Lung microvascular endothelial cell (primary cell): Measurements from ENCODE around the gene OR1S1. TPM values are rescaled to one million over a fixed set of nuclear protein-coding genes. Genes with fewer than 3 reads are reported as not detected.
"Not testable (repeated sequence)": the region's sequence is repeated elsewhere in the genome, so short reads cannot be mapped to it uniquely, and the experiment has no call there.

Source experiments
- DNase-seq, 2 donors: peaks; one replicate each; pipeline versions ENCODE4 v3.0.0 to v3.0.0-alpha.2; 2010; ENCODE audit warnings: low read depth in 2 of 2
- total RNA-seq: library from RNA; depleted of rRNA; stranded (reverse); fragments of >200 nt; gene quantifications from 2 replicates; pipeline ENCODE4 v1.2.1, GENCODE V29; 2014

Gene OR1S1
- total RNA-seq, result not detected in 2 replicates

DNA sequence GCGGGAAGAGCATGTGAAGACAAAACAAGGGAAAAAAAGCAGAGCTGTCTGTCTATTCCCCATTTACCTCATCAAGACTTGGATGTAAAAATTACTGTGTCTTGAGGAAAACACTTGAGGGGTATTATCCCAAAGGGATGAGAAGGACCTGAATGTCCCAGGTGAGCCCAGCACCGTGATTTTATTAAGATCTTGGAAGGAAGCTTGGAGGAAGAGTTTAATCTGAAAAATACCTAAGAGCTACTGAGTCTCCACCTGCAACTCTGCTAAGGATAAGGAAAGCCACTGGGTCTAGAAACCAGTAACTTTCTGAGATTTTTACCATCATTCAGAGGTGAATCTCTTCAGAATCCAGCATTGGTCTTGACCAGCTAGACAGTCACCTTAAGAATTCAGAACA, at the start of gene OR1S1:
Gene OR1S1, plus strand, starts transcription at position 301 of the 400 bp plus-strand sequence.
- DNase-seq, result not testable (repeated sequence)

DNA sequence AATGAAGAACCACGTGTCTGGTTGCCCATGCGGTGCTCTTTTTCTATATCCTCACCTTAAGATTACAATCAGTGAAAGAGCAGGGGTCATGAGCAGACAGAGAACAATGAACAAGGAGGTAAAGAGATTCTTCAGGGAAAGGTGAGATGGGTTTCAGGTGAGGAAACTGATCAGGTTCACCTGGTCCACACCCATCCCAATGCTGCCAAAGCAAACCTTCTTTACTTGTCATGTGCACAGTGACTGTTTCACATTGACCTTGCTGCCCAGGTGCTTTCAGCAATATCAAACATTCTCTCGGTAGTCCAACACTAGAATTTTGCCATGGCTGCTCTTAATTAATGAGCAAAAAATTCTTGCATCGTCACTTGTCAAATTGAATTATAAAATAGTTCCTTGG, 48.1 kb upstream of the OR1S1 start:
- no peak for DNase-seq

DNA sequence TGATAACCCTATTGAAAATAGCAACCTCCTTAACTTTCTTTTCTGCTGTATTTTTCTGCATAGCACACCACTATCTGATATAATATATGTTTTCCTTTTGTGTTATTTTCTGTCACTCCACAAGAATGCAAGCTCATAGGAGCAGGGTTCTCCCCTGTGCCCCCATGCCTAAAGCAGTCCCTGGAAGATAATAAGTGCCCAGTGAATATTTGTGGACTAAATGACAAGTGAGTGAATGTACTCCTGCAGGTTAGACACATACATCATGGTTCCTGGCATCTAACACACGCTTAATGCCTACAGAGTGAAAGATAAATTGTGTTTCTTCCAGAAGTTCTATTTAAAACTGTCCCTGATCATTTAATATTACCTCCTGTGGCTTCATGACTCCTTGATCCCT, 47.5 kb upstream of the OR1S1 start:
- no peak for DNase-seq

DNA sequence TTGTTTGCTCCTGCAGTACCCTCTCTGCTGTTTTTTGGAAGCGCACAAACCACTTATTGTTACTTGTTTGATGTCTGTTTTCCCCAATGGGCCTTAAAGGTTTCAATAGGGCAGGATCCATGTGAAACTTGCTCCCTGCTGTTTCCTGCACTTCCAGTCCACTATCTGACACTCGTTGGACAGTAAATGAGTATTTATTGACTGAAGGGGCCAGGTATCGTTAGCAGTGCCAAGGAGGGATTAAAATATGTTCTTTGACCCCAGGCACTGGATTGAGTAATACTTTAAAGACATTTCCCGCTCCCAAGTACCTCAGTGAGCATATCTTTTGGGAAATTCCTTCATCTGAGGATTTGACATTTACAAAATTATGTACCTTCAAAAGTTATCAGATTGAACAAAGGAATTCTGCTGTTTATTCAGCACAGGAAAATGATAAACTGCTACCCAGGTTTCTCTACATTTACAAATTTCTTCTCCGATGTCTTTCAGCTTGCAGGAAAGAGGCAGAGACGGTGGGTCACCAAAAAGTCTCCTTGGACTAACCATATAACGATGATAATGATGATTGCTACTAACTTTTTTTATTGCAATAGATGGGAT, 46.9 kb upstream of the OR1S1 start:
- no peak for DNase-seq

DNA sequence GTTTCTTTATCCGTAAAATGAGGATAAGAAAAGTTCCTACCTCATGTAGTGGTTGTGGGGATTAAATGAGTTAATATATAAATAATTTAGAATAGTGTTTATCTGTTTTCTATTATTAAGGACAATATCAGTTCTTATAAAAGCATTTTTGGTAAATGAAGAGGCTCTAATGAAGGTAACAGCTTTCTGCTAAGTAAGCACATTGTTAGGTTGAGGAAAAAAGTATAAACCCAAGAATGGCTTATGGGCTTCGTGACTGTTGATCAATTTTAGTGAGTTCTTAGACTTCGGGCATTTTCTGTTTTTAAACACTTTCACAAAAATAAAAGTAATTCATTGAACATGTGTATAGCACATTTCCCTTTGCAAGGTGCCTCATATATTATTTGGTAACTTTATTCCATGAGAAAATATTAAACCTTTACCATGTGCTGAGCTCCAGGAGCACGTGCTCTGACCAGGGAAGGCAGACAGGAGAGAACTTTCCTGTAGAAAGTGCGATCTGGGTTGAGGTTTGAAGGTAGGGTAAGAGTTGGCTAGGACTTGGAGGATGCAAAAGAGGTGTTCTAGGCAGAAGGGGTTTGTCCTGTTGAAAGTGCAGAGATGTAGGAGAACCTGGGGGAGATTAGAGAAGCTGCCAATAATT, 35.0 kb upstream of the OR1S1 start:
- no peak for DNase-seq

DNA sequence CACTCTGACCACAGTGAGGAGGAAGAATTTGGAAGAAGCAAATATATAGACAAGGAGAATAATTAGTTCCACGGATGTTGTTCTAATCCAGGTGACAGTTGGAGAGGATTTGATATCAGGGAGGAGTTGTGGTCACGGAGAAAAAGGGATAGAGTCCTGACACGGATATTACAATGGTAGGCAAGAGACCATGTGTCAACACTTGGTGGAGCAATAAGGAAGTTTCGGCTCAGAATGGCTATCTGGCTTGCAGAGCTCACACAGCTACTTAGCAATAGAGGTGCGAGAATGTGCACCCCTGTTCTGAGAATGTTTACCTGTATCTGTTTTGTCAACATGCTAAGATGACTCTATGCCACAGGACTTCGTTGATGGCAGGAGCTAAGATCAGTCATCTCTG, 34.1 kb upstream of the OR1S1 start:
- no peak for DNase-seq

DNA sequence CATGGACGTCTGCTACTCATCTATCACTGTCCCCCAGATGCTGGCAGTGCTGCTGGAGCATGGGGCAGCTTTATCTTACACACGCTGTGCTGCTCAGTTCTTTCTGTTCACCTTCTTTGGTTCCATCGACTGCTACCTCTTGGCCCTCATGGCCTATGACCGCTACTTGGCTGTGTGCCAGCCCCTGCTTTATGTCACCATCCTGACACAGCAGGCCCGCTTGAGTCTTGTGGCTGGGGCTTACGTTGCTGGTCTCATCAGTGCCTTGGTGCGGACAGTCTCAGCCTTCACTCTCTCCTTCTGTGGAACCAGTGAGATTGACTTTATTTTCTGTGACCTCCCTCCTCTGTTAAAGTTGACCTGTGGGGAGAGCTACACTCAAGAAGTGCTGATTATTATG, 32.9 kb upstream of the OR1S1 start:
- no peak for DNase-seq

DNA sequence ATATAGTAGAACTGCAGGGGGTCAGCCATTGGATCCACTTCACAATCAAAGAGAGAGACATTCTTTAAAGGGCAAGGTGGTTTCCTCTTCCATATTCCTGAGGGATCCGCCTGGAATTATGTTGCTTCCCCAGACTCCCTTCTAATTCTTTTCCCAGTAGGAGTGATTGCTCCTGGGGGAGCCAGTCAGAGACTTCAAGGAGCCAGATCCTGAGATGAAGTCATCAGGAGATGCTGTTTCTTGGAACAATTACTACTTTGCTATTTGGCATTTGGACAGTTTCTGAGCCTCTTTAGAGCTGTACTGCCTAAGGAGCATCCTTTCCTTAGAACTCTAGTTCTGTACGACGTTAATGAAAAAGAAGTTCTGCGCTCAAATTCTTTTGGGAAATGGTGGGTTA, 25.6 kb upstream of the OR1S1 start:
- no peak for DNase-seq

DNA sequence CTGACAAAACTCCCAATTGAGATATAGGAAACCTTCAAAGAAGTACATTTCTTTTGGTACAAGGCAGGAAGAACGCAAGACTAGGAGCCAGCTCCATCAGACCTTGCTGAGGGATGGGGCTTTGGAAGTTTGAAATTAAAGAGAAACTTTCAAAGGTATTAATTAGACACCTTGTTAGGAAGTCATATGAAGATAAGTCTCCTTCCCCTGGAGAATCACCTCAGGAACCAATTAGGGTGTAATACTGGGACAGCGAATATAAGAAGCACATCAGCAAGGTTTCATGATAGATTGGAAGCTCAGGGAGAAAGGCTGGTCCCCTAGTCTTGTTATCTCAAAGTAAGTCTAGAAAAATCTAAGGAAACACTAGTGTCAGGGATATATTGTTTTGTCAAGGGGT, 23.8 kb upstream of the OR1S1 start, which contains the start of gene OR9Q2:
Gene OR9Q2, plus strand, starts transcription at position 301 of the 400 bp plus-strand sequence. CDS start 1,421 bp downstream, outside the sequence.
- no peak for DNase-seq

DNA sequence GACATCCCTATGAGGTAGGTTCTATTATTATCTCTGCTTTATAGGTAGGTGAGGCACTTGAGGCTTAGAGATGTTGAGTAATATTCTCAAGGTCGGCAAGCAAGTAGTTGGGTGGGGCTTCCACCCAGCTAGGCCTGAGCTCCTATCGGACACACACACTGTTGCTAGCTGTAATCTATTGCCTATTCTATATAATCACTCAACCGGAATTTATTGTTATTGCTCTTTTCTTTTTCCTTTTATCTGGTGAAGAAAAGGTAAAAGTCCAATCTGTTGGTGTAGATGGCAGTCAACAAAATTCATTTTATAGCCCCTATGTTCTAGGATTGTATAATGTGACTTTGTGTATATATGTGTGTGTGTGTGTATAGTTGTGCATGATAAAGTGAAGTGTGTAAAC, 20.3 kb upstream of the OR1S1 start:
- DNase-seq, result no peak

DNA sequence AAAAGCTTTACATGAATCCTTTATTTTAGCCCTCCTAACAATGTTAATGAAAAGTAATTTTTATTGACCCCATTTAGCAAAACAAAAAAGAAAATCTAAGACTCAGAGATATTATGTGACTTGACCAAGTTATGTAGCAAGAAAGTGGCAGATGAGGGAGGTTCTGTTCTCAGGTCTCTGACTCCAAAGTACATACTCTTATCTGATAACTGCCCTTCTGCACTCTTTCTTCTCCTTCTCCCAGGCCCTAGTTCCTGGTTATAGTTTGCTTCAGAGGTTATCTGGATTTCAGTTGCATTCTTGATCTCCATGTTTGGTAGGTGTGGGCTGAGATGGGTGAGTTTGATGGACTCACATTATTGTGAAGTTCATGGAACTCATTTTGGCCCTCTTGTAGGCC, 19.1 kb upstream of the OR1S1 start:
- no peak for DNase-seq

DNA sequence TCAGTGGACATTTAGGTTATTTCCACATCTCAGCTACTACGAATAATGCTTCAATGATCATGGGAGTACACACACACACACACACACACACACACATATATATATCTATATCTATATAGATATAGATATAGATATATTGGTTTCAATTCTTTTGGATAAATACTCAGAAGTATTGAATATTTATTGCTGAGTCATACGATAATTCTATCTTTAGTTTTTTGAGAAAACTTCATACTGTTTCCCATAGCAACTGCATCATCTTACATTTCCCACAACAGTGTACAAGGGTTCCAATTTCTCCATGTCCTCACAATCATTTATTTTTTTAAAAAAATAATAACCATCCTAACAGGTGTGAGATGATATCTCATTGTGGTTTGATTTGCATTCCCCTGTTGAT, 16.6 kb upstream of the OR1S1 start:
- DNase-seq, result no peak

DNA sequence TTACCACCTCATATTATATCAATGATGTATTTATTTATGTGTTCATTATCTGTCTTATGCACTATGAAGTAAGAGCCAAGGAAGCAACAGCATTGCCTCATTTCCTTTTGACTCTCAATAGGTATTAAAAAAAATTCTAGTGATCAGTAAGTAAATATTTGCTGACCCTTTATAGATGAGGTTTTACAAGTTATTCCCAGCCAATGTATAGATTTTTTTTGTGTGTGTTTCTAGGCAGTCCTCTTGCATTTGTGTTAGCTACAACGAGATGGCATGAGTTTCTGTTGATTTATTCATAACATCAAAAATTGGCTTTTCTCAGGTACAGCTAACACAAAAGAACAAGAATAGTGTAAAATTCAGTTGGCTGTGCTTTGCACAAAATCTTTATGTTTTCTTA, 13.2 kb upstream of the OR1S1 start:
- DNase-seq, result no peak

DNA sequence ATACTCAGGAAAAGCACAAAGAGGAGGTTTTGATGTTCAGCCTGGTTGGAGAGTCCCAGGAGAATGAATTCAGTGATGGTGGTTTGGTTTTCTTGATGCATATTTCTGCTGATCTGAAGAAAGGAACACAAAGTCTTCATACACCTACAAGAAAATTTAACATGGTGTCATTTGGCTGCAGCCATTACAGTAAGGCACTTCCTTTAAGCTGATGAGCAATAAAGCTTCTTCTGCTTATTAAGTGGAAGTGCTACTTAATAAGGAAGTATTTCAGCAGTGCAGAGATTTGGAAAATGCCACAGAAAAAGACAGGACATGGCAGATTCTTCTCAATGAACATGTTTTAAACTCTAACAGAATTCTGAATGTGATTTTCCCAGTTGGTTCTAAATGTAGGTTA, 8.5 kb upstream of the OR1S1 start, which contains the start of gene OR1S2:
Gene OR1S2, minus strand, starts transcription at position 101 of the 400 bp plus-strand sequence. Its CDS starts 0 bp downstream, at position 101.
- DNase-seq, result no peak

DNA sequence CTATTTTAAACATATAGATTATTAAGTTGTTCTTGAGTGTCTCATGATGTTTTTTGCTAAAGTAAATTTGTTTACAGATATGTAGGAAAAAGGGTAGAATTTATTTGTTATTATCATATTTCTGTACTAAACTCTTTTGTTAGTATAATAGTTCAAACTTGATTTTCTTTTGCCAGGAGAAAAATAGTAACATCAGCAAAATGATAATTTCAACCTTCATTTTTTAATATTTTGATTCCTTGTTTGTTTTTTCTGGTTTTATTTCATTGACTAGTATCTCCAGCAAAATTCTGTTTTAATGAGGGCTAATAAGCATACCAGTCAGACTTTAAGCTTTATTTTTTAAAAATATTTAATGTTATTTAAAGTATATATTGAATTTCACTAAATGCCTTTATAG, 4.0 kb downstream of the OR1S1 start:
- no peak for DNase-seq

DNA sequence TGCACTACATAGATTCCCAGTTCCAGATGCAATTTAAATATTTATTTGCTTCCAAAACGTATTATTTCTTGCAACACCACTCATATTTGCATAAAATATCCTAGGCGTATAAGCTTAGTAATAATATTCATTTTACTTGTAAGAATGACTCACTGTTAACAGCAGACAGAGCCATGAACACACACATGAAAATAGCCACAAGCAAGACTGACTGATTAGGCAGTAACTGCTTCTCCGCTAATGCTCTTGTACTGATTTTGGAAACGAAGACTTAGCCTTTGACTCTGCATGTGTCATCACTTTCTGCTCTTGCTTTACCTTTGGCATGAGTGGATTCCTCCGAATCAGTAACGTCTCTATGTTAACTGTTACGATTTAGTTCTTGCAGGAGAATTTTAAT, 10.2 kb downstream of the OR1S1 start:
- no peak for DNase-seq

DNA sequence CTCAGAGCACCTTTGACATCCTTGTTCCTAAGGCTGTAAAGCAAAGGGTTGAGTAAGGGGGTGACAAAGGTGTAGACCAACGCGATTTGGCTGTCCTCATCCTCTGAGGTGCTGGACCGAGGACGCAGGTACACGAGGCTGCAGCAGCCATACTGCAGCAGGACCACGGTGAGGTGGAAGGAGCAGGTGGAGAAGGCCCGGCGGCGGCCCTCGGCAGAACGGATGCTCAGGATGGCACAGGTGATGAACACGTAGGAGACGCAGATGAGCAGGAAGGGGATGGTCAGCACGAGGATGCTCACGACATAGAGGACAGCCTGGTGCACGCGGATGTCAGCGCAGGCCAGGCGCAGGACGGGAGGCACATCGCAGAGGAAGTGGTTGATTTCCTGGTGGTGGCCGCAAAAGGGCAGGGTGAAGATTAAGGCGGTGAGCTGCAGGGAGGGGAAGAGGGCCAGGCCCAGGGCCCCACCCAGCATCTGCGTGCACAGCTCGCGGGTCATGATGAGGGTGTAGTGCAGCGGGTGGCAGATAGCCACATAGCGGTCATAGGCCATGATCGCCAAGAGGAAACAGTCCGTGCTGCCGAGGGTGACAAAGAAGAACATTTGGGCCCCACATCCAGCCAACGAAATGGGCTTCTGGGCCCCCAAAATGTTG, 15.6 kb downstream of the OR1S1 start:
- no peak for DNase-seq

DNA sequence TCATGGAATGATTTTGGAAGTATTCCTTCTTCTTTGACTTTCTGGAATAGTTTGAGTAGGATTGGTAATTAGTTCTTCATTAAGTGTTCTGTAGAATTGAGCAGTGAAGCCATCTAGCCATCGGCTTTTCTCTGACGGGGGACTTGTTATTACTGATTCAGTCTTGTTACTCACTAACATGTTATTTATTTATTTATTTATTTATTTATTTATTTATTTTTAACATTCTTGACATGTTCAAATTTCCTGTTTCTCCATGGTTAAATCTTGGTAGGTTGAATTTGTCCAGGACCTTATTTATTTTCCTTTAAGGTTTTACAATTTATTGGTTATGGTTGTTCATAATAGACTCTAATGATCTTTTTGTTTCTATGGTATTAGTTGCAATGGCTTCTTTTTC, 31.4 kb downstream of the OR1S1 start:
- DNase-seq, result no peak

DNA sequence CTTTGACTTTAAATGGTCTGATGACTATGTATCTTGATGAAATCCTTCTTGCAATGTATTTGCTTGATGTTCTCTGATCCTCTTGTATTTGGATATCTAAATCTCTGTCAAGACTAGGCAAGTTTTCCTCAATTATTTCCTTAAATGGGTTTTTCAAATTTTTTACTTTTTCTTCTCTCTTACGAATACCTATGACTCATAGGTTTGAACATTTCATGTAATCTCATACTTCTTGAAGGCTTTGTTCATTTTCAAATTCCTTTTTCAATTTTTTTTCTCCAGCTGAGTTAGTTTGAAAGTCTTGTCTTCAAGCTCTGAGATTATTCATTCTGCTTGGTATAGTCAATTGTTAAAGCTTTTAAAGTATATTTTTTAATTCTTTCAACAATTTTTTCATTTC, 42.4 kb downstream of the OR1S1 start:
- DNase-seq, result no peak

DNA sequence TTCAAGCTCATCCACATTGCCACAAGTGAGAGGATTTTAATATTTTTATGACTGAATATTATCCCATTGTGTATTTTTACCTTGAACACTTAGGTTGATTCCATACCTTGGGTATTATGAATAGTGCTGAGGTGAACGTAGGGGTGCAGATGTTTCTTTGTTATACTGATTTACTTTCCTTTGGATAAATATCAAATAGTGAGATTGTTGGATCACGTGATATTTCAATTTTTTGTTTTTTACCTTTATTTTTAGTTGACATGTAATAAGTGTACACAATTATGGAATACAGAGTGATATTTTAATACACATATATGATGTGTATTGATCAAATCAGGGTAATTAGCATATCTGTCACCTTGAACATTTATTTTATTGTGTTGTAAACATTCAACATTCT, 47.5 kb downstream of the OR1S1 start:
- DNase-seq, result no peak
